ENCODE measurements around the gene DVL3.
A peak's percentile ranks its signal among the peaks of the same experiment; 100 is the strongest.

DVL3 gene

GRCh38 chr3:184177767-184178306 is 22.7 kb downstream of the DVL3 start:
- no peak for DNase-seq

GRCh38 chr3:184178521-184179138 is 23.5 kb downstream of the DVL3 start:
- DNase-seq, result no peak

DNA sequence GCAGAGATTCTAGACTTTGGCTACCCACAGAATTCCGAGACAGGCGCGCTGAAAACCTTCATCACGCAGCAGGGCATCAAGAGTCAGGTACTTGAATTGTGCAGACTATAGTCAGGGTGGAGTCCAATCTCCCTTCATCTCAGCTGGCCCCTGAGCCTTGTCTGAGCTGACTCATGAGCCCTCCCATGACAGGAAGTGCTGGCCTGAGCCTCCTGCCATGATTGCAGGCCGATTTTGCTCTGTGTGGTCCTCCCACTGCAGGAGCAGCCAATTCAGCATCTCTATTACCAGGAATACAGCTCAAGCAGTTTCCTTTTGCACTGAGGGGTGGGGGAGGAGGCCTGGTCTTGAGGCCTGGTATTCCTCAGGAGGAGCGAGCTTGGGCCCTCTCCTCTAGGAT is 25.0 kb downstream of the DVL3 start:
- DNase-seq, result no peak

GRCh38 chr3:184181596-184181995 is 26.4 kb downstream of the DVL3 start:
- no peak for DNase-seq

GRCh38 chr3:184183679-184184078 is 28.5 kb downstream of the DVL3 start:
- DNase-seq, result no peak

GRCh38 chr3:184184546-184185230 is 29.5 kb downstream of the DVL3 start:
- no peak for DNase-seq

GRCh38 chr3:184185461-184186183 is 30.4 kb downstream of the DVL3 start:
- DNase-seq, result peak; percentile 97

DNA sequence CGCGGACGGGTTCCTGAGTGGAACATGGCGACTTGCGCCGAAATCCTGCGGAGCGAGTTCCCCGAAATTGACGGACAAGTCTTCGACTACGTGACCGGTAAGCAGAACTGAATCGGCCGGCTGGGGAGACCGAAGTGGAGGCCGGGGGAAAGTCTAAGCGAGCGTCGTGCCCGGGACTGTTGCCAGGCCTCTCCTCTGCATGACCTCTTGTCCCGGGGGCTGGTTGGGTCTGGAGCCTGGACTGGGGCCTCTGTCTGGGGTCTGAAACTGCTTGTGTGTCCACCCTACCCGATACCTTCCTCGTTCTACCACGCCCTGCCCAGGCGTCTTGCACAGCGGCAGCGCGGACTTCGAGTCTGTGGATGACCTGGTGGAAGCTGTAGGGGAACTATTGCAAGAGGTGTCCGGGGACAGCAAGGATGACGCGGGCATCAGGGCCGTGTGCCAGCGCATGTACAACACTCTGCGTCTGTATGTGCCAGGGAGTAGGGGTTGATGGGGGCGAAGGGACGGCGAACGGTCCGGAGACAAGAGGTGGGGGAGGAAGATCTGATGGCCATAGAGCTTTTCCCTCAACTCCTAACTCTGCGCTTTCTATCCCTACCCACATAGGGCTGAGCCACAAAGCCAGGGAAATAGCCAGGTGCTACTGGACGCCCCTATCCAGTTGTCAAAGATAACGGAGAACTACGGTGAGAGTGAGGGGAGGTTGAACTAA is 31.2 kb downstream of the DVL3 start, which contains the start of gene ABCF3:
Gene ABCF3, plus strand, starts transcription at position 16 of the 718 bp plus-strand sequence. Its CDS starts 9 bp downstream, at position 25.
- no peak for DNase-seq

GRCh38 chr3:184186902-184187207 is 31.7 kb downstream of the DVL3 start:
- DNase-seq, result no peak

- no peak for DNase-seq
These were observed 32.9 kb downstream of the DVL3 start for GRCh38 chr3:184188080-184188479.

DNA sequence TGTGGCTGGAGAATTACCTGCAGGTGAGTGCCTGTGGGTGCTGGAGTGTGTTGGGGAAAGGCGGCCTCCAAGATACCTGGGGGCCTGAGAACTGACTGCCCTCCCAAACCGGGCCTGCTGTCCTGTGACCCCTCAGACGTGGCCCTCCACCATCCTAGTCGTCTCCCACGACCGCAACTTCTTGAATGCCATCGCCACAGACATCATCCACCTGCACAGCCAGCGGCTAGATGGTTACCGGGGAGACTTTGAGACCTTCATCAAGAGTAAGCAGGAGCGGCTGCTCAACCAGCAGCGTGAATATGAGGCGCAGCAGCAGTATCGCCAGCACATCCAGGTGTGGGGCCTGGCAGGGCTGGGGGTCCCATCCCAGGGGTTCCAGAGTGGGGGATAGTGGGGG is 34.2 kb downstream of the DVL3 start:
- no peak for DNase-seq

DNA sequence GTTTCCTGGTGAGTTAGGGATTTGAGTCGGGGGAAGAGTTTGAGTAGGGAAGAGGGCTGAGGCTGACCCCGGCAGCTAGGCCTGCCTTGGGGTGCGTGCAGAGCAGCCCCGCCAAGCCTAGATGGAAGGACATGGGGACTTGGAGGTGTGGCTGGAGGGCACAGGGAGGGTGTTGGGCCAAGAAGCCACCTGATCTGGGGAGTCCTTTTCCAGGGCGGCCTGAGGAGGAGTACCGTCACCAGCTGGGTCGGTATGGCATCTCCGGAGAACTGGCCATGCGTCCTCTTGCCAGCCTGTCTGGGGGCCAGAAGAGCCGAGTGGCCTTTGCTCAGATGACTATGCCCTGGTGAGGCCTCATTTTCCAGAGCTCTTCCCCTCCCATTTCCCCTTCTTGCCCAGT is 37.7 kb downstream of the DVL3 start:
- DNase-seq, result no peak

DNA sequence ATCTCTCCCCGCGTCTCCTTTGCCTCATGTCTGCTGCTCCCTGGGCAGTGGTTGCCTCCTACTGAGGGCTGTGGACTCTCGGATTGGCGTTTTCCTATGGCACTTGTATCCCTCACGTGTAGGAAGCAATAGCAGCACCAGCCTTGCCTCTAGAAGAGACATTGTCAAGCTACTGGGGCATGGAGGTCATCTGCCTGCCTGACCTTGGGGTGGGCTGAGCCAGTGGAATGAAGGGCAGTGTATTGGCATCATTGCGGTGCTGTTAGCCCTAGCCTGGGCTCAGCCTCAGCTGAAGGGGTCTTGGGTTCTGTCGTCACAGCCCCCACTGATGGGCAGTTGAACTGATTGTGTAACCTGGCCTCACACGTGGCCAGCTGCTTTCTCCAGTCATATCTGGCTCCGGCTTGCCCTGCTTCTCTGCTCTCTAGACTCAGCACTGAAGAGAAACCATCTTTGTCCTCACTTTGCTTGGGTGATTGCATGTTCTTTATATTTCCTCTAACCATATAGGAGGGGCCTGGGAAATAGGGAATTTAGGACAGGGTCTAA is 38.9 kb downstream of the DVL3 start:
- DNase-seq, result no peak

DNA sequence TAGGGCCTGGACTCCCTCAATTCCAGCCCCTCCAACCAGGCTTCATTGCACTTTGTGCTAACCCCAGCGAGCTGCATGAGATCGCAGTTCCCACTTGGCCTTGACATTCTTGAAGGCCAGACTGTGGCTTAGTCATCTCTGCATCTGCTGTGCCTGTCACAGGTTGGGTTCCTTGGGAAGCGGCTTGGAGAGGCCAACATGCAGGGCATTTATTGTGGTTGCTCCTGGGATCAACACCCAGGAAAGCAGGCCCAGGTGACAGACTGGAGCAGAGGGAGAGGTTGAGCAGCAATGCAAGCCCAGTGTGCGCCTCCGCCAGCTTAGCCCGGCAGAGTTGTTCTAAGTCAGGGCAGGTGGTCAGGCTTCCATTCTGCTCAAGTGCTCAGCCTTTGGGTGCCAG is 41.4 kb downstream of the DVL3 start:
- DNase-seq, result no peak

GRCh38 chr3:184198509-184198908 is 43.3 kb downstream of the DVL3 start:
- no peak for DNase-seq

DNA sequence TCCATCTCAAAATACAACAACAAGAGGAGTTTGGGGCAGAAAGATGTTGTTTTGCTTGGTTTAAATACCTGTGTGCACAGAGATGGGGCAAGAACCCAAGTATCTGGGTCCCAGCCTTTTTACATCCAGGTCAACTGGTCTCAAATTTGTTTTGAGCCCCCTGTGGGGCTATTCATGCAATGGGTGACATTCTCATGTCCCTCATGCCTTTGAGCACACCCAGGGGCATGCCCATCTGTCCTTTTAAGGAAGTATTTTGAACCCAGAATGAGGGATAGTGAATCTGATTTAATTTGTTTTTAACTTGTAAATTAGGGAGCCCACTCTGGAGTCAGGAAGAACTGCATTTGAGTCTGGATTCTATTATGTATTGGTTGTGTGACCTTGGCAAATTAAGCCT is 45.6 kb downstream of the DVL3 start:
- no peak for DNase-seq

DNA sequence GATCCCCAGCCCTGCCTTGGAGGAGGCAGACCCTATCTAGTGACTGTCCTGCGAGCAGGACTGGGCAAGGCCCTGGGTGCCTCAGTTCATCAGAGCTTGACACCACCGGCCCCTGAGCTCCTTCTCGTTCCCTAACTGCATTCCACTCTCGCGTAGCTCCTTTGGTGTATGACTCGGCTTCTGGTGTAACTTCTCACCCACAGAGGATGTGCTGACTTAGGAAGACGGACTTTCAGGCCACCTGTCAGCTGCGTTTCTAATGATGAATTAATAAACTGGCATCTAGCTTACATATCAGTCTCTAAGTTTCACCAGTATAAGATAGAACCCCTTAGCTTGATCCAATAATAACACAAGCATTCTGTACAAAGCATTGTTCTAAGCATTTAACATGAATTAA is 48.3 kb downstream of the DVL3 start:
- DNase-seq, result no peak

GRCh38 chr3:184209146-184209923 is 54.2 kb downstream of the DVL3 start:
- no peak for DNase-seq

- no peak for DNase-seq
These were observed 56.1 kb downstream of the DVL3 start for GRCh38 chr3:184211297-184211696.

DNA sequence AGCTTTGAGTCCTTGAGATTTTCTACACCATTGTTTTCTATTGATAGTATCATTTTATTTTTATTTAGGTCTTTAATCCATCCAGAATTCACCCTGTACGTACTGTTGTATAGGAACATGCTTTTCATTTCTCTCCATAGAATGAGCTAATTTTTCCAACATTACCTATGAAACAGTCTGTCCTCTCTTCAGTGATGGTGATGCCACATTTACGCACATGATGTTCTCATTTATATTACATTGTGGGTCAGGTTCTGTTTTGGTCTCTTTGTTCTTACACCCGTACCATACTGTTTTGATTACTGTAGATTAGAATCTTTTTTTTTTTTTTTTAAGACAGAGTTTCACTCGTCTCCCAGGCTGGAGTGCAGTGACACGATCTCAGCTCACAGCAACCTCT is 56.5 kb downstream of the DVL3 start:
- DNase-seq, result no peak

- no peak for DNase-seq
These were observed 63.6 kb downstream of the DVL3 start for GRCh38 chr3:184218814-184219213.

GRCh38 chr3:184222521-184222920 is 67.3 kb downstream of the DVL3 start:
- DNase-seq, result no peak
